Endothelial cell of umbilical vein (primary cell): ENCODE measurements around the gene SCYL1. TPM values are rescaled to one million over a fixed set of nuclear protein-coding genes. Genes with fewer than 3 reads are reported as not detected.

ENCODE experiments used
- BruUV-seq: library from RNA; stranded (reverse); fragments of 400-500 nt; replicated peaks from 2 replicates; lab custom pipeline; 2021; lab: Mats Ljungman, UMichigan
- CTCF ChIA-PET: fragments of 300-600, 350-600 bp; sonication (Branson Sonifier 250); formaldehyde crosslinking; loops from one replicate; lab custom pipeline; 2021; ENCODE audit warnings: antibody characterized with exemption, inconsistent platforms; lab: Charles Lee
- POLR2A ChIA-PET: fragments of 300-600, 350-600 bp; sonication (Branson Sonifier 250); formaldehyde crosslinking; loops from one replicate; lab custom pipeline; 2021; ENCODE audit warnings: antibody characterized with exemption, inconsistent platforms; lab: Charles Lee
- DNase-seq: peaks from one replicate; pipeline ENCODE4 v3.0.0-alpha.2; 2011; ENCODE audit warnings: low read depth, low spot score
- FAIRE-seq: peaks from 2 replicates; lab custom pipeline; 2011; peaks lifted over from hg19 to GRCh38; lab: Jason Lieb, UNC
- H2AFZ ChIP-seq: 2 replicates; pipeline ENCODE4 v1.6.0; 2012; ENCODE audit warnings: low read depth, low read length, control low read depth, inconsistent platforms
- H3K27ac ChIP-seq: 2 replicates; pipeline ENCODE4 v1.5.1; 2011; ENCODE audit warnings: low read depth, mild to moderate bottlenecking, control low read depth, low read length, moderate library complexity; ENCODE audit not compliant: insufficient read depth
- H3K27me3 ChIP-seq, 2 experiments: 2 replicates each; pipeline versions ENCODE4 v1.6.0 to v1.6.1; 2011; ENCODE audit warnings: low read length in 2 of 2, mixed read lengths in 1 of 2; ENCODE audit not compliant: control insufficient read depth in 2 of 2, insufficient read depth in 2 of 2
- H3K36me3 ChIP-seq, 2 experiments: 2 replicates in 1 of 2; 3 replicates in 1 of 2; pipeline ENCODE4 v1.5.1; 2011; ENCODE audit warnings: low read length in 2 of 2, mild to moderate bottlenecking in 1 of 2, moderate library complexity in 1 of 2; ENCODE audit not compliant: control insufficient read depth in 2 of 2, insufficient read depth in 2 of 2; ENCODE audit errors: extremely low read depth in 1 of 2
- H3K4me1 ChIP-seq: 3 replicates; pipeline ENCODE4 v1.5.1; 2011; ENCODE audit warnings: mild to moderate bottlenecking, low read length; ENCODE audit not compliant: control insufficient read depth, insufficient read depth; ENCODE audit errors: extremely low read depth
- H3K4me2 ChIP-seq: 2 replicates; pipeline ENCODE4 v1.6.1; 2011; ENCODE audit warnings: low read length, control low read depth, mixed read lengths; ENCODE audit not compliant: insufficient read depth
- H3K4me3 ChIP-seq, 3 experiments: fragments of 200-600 bp in 1 of 3; sonication (generic), shearing (Covaris generic) in 1 of 3; replicated peaks in 1 of 3; 2 replicates each; pipeline ENCODE4 v1.5.1; 2011 to 2016; ENCODE audit warnings: control low read depth in 3 of 3, low read length in 3 of 3, mild to moderate bottlenecking in 2 of 3, inconsistent platforms in 1 of 3, low read depth in 1 of 3, moderate library complexity in 1 of 3; ENCODE audit not compliant: insufficient read depth in 1 of 3
- H3K79me2 ChIP-seq: 2 replicates; pipeline ENCODE4 v1.6.0; 2012; ENCODE audit warnings: low read length, inconsistent platforms; ENCODE audit not compliant: control insufficient read depth, insufficient read depth
- H3K9ac ChIP-seq: replicated peaks from 2 replicates; pipeline ENCODE3; 2011; ENCODE audit warnings: low read length, control low read depth; ENCODE audit not compliant: insufficient read depth; ENCODE audit errors: extremely low read depth
- H3K9me1 ChIP-seq: replicated peaks from 3 replicates; pipeline ENCODE4 v1.6.0; 2011; ENCODE audit warnings: mild to moderate bottlenecking, low read length; ENCODE audit not compliant: control insufficient read depth, insufficient read depth; ENCODE audit errors: extremely low read depth
- H3K9me3 ChIP-seq: replicated peaks from 2 replicates; pipeline ENCODE4 v1.5.1; 2012; ENCODE audit warnings: low read length, inconsistent platforms; ENCODE audit not compliant: control insufficient read depth, insufficient read depth
- H4K20me1 ChIP-seq: replicated peaks from 2 replicates; pipeline ENCODE3; 2011; ENCODE audit warnings: mild to moderate bottlenecking, low read length; ENCODE audit not compliant: control insufficient read depth, insufficient read depth; ENCODE audit errors: extremely low read depth
- EZH2 ChIP-seq: IDR thresholded peaks from 2 replicates; pipeline ENCODE4 v1.6.1; 2012; ENCODE audit warnings: borderline replicate concordance, low read depth, mild to moderate bottlenecking, moderate library complexity, low read length, inconsistent platforms; ENCODE audit not compliant: severe bottlenecking
- FOS ChIP-seq: IDR thresholded peaks from 2 replicates; pipeline ENCODE4 v1.6.1; 2011; ENCODE audit warnings: mild to moderate bottlenecking, low read length, moderate library complexity, borderline replicate concordance; ENCODE audit not compliant: insufficient read depth
- GATA2 ChIP-seq: IDR thresholded peaks from 2 replicates; pipeline ENCODE4 v1.7.0; 2011; ENCODE audit warnings: low read depth, mild to moderate bottlenecking, moderate library complexity, mixed read lengths, low read length; ENCODE audit not compliant: insufficient read length, insufficient read depth
- JUN ChIP-seq: IDR thresholded peaks from 2 replicates; pipeline ENCODE4 v1.6.1; 2011; ENCODE audit warnings: borderline replicate concordance, low read depth; ENCODE audit not compliant: insufficient read length, insufficient read depth
- MYC ChIP-seq: IDR thresholded peaks from one replicate; pipeline ENCODE4 v1.6.1; 2011; ENCODE audit warnings: mild to moderate bottlenecking, low read depth, low read length
- POLR2A ChIP-seq: IDR thresholded peaks from 2 replicates; pipeline ENCODE4 v1.6.1; 2012; ENCODE audit warnings: low read depth, mild to moderate bottlenecking, control low read depth, low read length
- POLR2AphosphoS5 ChIP-seq: IDR thresholded peaks from 2 replicates; pipeline ENCODE4 v1.6.1; 2012; ENCODE audit warnings: low read depth, mild to moderate bottlenecking, control low read depth, low read length, moderate library complexity; ENCODE audit not compliant: insufficient read depth
- dilution Hi-C: fragments of 300-500 bp; cut with MboI; formaldehyde crosslinking; loops from one replicate; pipeline ENCODE4 v1.15.0; 2019; ENCODE audit warnings: low sequenced_read_pairs; ENCODE audit not compliant: extremely low pct_ligation_motif_present
- intact Hi-C: fragments of 100-400 bp; cut with micrococcal nuclease; formaldehyde crosslinking; loops from one replicate; pipeline ENCODE4 v1.10.0; 2022
- polyA plus RNA-seq, 4 experiments: library from polyadenylated mRNA; depleted of rRNA in 3 of 4; stranded (reverse) in 3 of 4; unstranded in 1 of 4; fragments of >200 nt; gene quantifications; 2 replicates each; pipeline versions ENCODE4 v1.2.1 to v1.2.3, GENCODE V29; 2011 to 2012; ENCODE audit warnings: missing spikeins in 1 of 4
- total RNA-seq: library from RNA; stranded (reverse); gene quantifications from 2 replicates; pipeline ENCODE4 v1.2.3, GENCODE V29; 2021
- TF ChIP-seq, protein P1 (sequence below), 2 donors: IDR thresholded peaks; 1 replicate in 1 of 2; 2 replicates in 1 of 2; pipeline ENCODE4 v1.5.1; 2011; ENCODE audit warnings: low read length in 2 of 2, mild to moderate bottlenecking in 2 of 2, moderate library complexity in 2 of 2, control low read depth in 1 of 2, inconsistent platforms in 1 of 2, low read depth in 1 of 2; ENCODE audit not compliant: insufficient read depth in 1 of 2; ENCODE audit errors: extremely low read depth in 1 of 2
- TF ChIP-seq, protein P2 (sequence below): IDR thresholded peaks from 2 replicates; pipeline ENCODE4 v1.6.1; 2011; ENCODE audit not compliant: insufficient read depth, insufficient read length

SCYL1 gene
- total and polyA plus RNA-seq, 2 donors (not counting 3 experiments of a cell fraction or from before 2014, with no cell fraction given), result 88.2 to 126 TPM

DNA sequence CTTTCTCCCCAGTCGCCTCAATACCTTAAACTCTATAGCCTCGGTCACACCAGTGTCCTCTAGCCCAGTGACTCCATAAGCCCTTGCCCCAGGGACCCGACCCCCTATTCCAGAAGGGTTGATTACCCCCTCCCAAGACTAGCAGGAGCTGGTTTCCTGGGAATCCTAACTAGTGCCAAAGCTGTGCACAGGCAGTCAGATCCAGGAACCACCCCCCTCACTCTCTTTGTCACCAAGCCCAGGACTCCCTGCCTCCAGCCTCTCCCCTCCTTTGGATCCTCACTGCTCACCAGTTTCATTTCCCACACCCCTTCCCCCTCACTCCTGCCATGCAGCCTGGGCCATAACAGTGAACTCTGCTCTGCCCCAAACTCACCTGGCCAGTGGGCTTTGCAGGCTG is 23.5 kb downstream of the SCYL1 start:
- ChIA-PET POLR2A (no interaction called here), CTCF (interaction anchor here (0.6 to 1.6 kb wide), 3 partner anchors 11 to 24 kb away, joined by 4 to 5 read pairs (median 4); partner anchors contain the start of genes FAM89B and ZNRD2)
- dilution Hi-C loops (no loop called here), intact Hi-C loops (no loop called here)
- Histone ChIP-seq H3K4me2 (no peak overlapping the region), H2AFZ (no peak overlapping the region), H3K9ac (no peak overlapping the region), H3K27me3 (no peaks in the 10 kb centered on the region), H3K4me3 (no peak overlapping the region), H3K9me3 (no peaks in the 10 kb centered on the region), H3K36me3 (peaks cover 0 to 41% of the 10 kb centered on the region in 2 experiments), H4K20me1 (no peaks in the 10 kb centered on the region), H3K4me1 (no peaks in the 10 kb centered on the region), H3K27ac (no peak overlapping the region), H3K79me2 (no peaks in the 10 kb centered on the region), H3K9me1 (no peaks in the 10 kb centered on the region)
- DNase-seq, result no peak
- no TSS peak for BruUV-seq
- TF ChIP-seq JUN, result no peak
- no peak for FAIRE-seq

DNA sequence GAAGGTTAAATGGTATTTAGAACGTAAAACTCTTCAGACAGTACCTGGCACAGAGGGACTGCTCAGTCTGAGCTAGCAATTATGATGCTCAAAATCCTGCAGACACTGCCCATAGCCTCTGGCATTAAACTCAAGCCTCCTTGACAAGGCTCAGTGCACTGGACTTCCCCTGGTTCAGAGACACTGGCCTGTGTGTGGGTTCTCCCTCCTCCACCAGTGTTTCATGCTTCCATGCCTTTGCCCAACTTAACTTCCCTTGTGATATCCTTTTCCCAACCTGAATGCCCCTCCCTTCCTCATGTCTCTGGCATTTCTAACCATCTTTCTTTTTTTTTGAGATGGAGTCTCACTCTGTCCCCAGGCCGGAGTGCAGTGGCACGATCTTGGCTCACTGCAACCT is 24.2 kb downstream of the SCYL1 start:
- no TSS peak for BruUV-seq
- no peak overlapping the region for H3K9ac ChIP-seq
- H3K4me1 ChIP-seq, result no peaks in the 10 kb centered on the region
- H3K9me1 ChIP-seq, result no peaks in the 10 kb centered on the region
- no peak overlapping the region for H3K27ac ChIP-seq
- H4K20me1 ChIP-seq, result no peaks in the 10 kb centered on the region
- dilution Hi-C loops, result no loop called here
- FAIRE-seq (no peak), DNase-seq (no peak)
- H3K36me3 ChIP-seq, result peaks cover 0 to 40% of the 10 kb centered on the region in 2 experiments
- ChIA-PET POLR2A (no interaction called here), CTCF (interaction anchor here (0.7 to 1.6 kb wide), 4 partner anchors 8 to 23 kb away, joined by 3 to 5 read pairs (median 4); partner anchors contain the start of genes FAM89B and ZNRD2)
- no peaks in the 10 kb centered on the region for H3K9me3 ChIP-seq
- intact Hi-C loops, result no loop called here
- no peak overlapping the region for H2AFZ ChIP-seq
- no peak overlapping the region for H3K4me3 ChIP-seq
- H3K79me2 ChIP-seq, result no peaks in the 10 kb centered on the region
- TF ChIP-seq, protein P1, sequence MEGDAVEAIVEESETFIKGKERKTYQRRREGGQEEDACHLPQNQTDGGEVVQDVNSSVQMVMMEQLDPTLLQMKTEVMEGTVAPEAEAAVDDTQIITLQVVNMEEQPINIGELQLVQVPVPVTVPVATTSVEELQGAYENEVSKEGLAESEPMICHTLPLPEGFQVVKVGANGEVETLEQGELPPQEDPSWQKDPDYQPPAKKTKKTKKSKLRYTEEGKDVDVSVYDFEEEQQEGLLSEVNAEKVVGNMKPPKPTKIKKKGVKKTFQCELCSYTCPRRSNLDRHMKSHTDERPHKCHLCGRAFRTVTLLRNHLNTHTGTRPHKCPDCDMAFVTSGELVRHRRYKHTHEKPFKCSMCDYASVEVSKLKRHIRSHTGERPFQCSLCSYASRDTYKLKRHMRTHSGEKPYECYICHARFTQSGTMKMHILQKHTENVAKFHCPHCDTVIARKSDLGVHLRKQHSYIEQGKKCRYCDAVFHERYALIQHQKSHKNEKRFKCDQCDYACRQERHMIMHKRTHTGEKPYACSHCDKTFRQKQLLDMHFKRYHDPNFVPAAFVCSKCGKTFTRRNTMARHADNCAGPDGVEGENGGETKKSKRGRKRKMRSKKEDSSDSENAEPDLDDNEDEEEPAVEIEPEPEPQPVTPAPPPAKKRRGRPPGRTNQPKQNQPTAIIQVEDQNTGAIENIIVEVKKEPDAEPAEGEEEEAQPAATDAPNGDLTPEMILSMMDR (IDR thresholded peaks at IDR 0.05; ENCODE audit: extremely low read depth in 1 of 2, insufficient read depth in 1 of 2, low read depth in 1 of 2, low read length in 2 of 2), result no peak
- TF ChIP-seq, protein P2, sequence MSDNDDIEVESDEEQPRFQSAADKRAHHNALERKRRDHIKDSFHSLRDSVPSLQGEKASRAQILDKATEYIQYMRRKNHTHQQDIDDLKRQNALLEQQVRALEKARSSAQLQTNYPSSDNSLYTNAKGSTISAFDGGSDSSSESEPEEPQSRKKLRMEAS, result no peak
- TF ChIP-seq GATA2 (no peak), POLR2A (no peak), POLR2AphosphoS5 (no peak), EZH2 (no peak), MYC (no peak), FOS (no peak), JUN (no peak)
- no peak overlapping the region for H3K4me2 ChIP-seq
- H3K27me3 ChIP-seq, result no peaks in the 10 kb centered on the region
